SK-N-SH treated with all-trans-retinoic acid at 6 μM for 48 hours (cell line): ENCODE results near the gene PLA2G6.

Experiments
- ATAC-seq: fragments of 200-7000 bp; cut with Tn5 transposase; 3 replicates; pipeline ENCODE4 v1.9.1; 2020; ENCODE audit warnings: mild to moderate bottlenecking, moderate library complexity
- ARNTL ChIP-seq: fragments of 450-650 bp; formaldehyde crosslinking; IDR thresholded peaks from 2 replicates; pipeline ENCODE4 v1.5.0; 2020; ENCODE audit warnings: low read depth, mild to moderate bottlenecking, moderate library complexity, borderline replicate concordance
- BACH2 ChIP-seq: fragments of 250-450 bp; sonication (Bioruptor Pico); IDR thresholded peaks from 2 replicates; pipeline ENCODE4 v1.9.0; 2021; ENCODE audit warnings: mild to moderate bottlenecking, borderline replicate concordance
- CSDC2 ChIP-seq: fragments of 250-450 bp; sonication (Bioruptor Pico); IDR thresholded peaks from 2 replicates; pipeline ENCODE4 v1.5.0; 2020; ENCODE audit warnings: mild to moderate bottlenecking, moderate library complexity
- ESRRG ChIP-seq: fragments of 250-450 bp; sonication (Bioruptor Pico); IDR thresholded peaks from 2 replicates; pipeline ENCODE4 v1.6.1; 2021; ENCODE audit warnings: mild to moderate bottlenecking
- GLIS3 ChIP-seq: fragments of 250-450 bp; sonication (Bioruptor Pico); IDR thresholded peaks from 2 replicates; pipeline ENCODE4 v1.5.0; 2020; ENCODE audit warnings: mild to moderate bottlenecking, moderate library complexity
- ISL1 ChIP-seq: fragments of 250-450 bp; sonication (Bioruptor Pico); IDR thresholded peaks from 2 replicates; pipeline ENCODE4 v2.1.2; 2022; ENCODE audit warnings: mild to moderate bottlenecking, moderate library complexity
- OSR1 ChIP-seq: fragments of 250-450 bp; sonication (Bioruptor Pico); IDR thresholded peaks from 2 replicates; pipeline ENCODE4 v1.8.0; 2022; ENCODE audit warnings: moderate library complexity, mild to moderate bottlenecking, inconsistent platforms
- PATZ1 ChIP-seq: fragments of 250-450 bp; sonication (Bioruptor Pico); IDR thresholded peaks from 2 replicates; pipeline ENCODE4 v1.8.0; 2020; ENCODE audit warnings: mild to moderate bottlenecking, moderate library complexity, borderline replicate concordance
- PPARA ChIP-seq: fragments of 250-450 bp; sonication (Bioruptor Pico); IDR thresholded peaks from 2 replicates; pipeline ENCODE4 v1.5.0; 2020; ENCODE audit warnings: mild to moderate bottlenecking, borderline replicate concordance
- RARB ChIP-seq: fragments of 250-450 bp; sonication (Bioruptor Pico); IDR thresholded peaks from 2 replicates; pipeline ENCODE4 v1.8.0; 2021; ENCODE audit warnings: mild to moderate bottlenecking, moderate library complexity
- SNAI2 ChIP-seq: fragments of 250-450 bp; sonication (Bioruptor Pico); IDR thresholded peaks from 2 replicates; pipeline ENCODE4 v1.5.0; 2020; ENCODE audit warnings: mild to moderate bottlenecking, moderate library complexity
- TOX ChIP-seq: fragments of 250-450 bp; sonication (Bioruptor Pico); IDR thresholded peaks from 2 replicates; pipeline ENCODE4 v1.8.0; 2021; ENCODE audit warnings: mild to moderate bottlenecking, moderate library complexity, borderline replicate concordance
- ZC3H10 ChIP-seq: fragments of 250-450 bp; sonication (Bioruptor Pico); IDR thresholded peaks from 2 replicates; pipeline ENCODE4 v1.5.1; 2021; ENCODE audit warnings: mild to moderate bottlenecking, moderate library complexity
- ZFP3 ChIP-seq: fragments of 250-450 bp; sonication (Bioruptor Pico); IDR thresholded peaks from 2 replicates; pipeline ENCODE4 v1.5.0; 2020; ENCODE audit warnings: mild to moderate bottlenecking, moderate library complexity
- ZFP30 ChIP-seq: fragments of 450-650 bp; formaldehyde crosslinking; IDR thresholded peaks from 2 replicates; pipeline ENCODE4 v1.5.0; 2022; ENCODE audit warnings: mild to moderate bottlenecking, moderate library complexity
- ZNF565 ChIP-seq: fragments of 450-650 bp; formaldehyde crosslinking; conservative IDR thresholded peaks from 2 replicates; pipeline ENCODE4 v1.5.0; 2020; ENCODE audit warnings: low read depth, mild to moderate bottlenecking, moderate library complexity
- ZNF70 ChIP-seq: fragments of 450-650 bp; formaldehyde crosslinking; IDR thresholded peaks from 2 replicates; pipeline ENCODE4 v1.5.0; 2020; ENCODE audit warnings: mild to moderate bottlenecking, moderate library complexity
- ZNF8 ChIP-seq: fragments of 450-650 bp; formaldehyde crosslinking; IDR thresholded peaks from 2 replicates; pipeline ENCODE4 v1.5.0; 2020; ENCODE audit warnings: mild to moderate bottlenecking, moderate library complexity
- TF ChIP-seq, protein P1 (sequence below): fragments of 250-450 bp; sonication (Bioruptor Pico); IDR thresholded peaks from 2 replicates; pipeline ENCODE4 v1.5.0; 2020; ENCODE audit warnings: mild to moderate bottlenecking, moderate library complexity
- TF ChIP-seq, protein P2 (sequence below): fragments of 250-450 bp; sonication (Bioruptor Pico); IDR thresholded peaks from 2 replicates; pipeline ENCODE4 v1.5.1; 2020; ENCODE audit warnings: low read depth, mild to moderate bottlenecking, moderate library complexity
- TF ChIP-seq, protein P3 (sequence below): fragments of 250-450 bp; sonication (Bioruptor Pico); IDR thresholded peaks from 2 replicates; pipeline ENCODE4 v1.8.0; 2021; ENCODE audit warnings: low read depth, mild to moderate bottlenecking, moderate library complexity, borderline replicate concordance
- TF ChIP-seq, protein P4 (sequence below): fragments of 250-450 bp; sonication (Bioruptor Pico); IDR thresholded peaks from 2 replicates; pipeline ENCODE4 v1.5.1; 2021; ENCODE audit warnings: mild to moderate bottlenecking, moderate library complexity

Gene PLA2G6

DNA sequence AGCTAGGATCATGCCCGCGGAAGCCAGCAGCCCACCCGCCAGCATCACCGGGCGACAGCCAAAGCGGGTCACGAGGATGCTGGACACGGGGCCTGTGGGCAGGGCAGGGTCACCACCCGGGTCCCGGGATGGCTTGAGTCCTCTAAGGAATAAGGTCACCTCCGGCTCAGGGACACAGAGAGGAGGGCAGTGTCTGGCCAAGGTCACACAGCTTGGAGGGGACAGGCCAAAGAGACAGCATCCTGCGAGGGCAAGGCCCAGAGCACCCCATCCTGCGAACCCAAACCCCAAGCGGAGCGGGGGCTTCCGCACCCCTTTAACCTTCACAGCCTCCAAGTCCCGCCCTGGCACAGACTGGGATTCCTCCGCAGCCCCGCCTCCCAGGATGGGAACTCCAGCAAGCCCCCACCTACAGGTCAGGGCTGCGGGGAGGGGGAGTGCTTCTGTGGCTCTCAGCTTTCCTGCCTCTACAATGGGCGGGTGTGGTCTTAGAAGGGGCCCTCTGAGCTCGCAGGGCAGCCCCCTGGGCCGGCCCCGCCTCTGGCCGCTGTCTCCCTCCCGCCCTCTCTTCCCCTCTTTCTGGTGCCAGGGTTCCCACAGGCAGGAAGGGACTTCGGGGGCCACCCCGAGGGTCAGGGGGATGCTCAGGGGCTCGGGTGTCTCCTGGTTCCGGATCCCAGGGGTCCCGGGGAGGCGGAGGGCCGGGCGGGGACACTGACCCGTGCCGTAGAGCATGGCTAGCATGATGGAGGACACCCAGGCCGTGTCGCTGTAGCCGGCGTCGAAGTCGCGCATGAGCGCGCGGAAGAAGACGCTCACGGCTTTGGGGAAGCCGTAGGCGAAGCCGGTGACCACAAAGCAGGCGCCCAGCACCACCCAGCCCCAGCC is 99.4 kb downstream of the PLA2G6 start:
- no peak for ATAC-seq
- TF ChIP-seq PPARA (CRISPR knock-in tag) (no peak), PATZ1 (CRISPR knock-in tag) (no peak), ISL1 (CRISPR knock-in tag) (no peak), ARNTL (CRISPR knock-in tag) (no peak), ZFP3 (no peak), ZNF70 (CRISPR knock-in tag) (no peak), GLIS3 (CRISPR knock-in tag) (no peak), ZNF8 (CRISPR knock-in tag) (no peak), TOX (CRISPR knock-in tag) (no peak), CSDC2 (CRISPR knock-in tag) (no peak), ZFP30 (CRISPR knock-in tag) (no peak), SNAI2 (no peak), RARB (CRISPR knock-in tag) (no peak), ZNF565 (CRISPR knock-in tag) (no peak), OSR1 (no peak), ESRRG (CRISPR knock-in tag) (no peak), ZC3H10 (CRISPR knock-in tag) (no peak)
- TF ChIP-seq, protein P1, sequence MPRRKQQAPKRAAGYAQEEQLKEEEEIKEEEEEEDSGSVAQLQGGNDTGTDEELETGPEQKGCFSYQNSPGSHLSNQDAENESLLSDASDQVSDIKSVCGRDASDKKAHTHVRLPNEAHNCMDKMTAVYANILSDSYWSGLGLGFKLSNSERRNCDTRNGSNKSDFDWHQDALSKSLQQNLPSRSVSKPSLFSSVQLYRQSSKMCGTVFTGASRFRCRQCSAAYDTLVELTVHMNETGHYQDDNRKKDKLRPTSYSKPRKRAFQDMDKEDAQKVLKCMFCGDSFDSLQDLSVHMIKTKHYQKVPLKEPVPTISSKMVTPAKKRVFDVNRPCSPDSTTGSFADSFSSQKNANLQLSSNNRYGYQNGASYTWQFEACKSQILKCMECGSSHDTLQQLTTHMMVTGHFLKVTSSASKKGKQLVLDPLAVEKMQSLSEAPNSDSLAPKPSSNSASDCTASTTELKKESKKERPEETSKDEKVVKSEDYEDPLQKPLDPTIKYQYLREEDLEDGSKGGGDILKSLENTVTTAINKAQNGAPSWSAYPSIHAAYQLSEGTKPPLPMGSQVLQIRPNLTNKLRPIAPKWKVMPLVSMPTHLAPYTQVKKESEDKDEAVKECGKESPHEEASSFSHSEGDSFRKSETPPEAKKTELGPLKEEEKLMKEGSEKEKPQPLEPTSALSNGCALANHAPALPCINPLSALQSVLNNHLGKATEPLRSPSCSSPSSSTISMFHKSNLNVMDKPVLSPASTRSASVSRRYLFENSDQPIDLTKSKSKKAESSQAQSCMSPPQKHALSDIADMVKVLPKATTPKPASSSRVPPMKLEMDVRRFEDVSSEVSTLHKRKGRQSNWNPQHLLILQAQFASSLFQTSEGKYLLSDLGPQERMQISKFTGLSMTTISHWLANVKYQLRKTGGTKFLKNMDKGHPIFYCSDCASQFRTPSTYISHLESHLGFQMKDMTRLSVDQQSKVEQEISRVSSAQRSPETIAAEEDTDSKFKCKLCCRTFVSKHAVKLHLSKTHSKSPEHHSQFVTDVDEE (CRISPR knock-in tag), result no peak
- TF ChIP-seq, protein P2, sequence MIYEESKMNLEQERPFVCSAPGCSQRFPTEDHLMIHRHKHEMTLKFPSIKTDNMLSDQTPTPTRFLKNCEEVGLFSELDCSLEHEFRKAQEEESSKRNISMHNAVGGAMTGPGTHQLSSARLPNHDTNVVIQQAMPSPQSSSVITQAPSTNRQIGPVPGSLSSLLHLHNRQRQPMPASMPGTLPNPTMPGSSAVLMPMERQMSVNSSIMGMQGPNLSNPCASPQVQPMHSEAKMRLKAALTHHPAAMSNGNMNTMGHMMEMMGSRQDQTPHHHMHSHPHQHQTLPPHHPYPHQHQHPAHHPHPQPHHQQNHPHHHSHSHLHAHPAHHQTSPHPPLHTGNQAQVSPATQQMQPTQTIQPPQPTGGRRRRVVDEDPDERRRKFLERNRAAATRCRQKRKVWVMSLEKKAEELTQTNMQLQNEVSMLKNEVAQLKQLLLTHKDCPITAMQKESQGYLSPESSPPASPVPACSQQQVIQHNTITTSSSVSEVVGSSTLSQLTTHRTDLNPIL (CRISPR knock-in tag), result no peak
- TF ChIP-seq, protein P3, sequence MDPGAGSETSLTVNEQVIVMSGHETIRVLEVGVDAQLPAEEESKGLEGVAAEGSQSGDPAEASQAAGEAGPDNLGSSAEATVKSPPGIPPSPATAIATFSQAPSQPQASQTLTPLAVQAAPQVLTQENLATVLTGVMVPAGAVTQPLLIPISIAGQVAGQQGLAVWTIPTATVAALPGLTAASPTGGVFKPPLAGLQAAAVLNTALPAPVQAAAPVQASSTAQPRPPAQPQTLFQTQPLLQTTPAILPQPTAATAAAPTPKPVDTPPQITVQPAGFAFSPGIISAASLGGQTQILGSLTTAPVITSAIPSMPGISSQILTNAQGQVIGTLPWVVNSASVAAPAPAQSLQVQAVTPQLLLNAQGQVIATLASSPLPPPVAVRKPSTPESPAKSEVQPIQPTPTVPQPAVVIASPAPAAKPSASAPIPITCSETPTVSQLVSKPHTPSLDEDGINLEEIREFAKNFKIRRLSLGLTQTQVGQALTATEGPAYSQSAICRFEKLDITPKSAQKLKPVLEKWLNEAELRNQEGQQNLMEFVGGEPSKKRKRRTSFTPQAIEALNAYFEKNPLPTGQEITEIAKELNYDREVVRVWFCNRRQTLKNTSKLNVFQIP, result no peak
- TF ChIP-seq, all 23 proteins: peak for 0

DNA sequence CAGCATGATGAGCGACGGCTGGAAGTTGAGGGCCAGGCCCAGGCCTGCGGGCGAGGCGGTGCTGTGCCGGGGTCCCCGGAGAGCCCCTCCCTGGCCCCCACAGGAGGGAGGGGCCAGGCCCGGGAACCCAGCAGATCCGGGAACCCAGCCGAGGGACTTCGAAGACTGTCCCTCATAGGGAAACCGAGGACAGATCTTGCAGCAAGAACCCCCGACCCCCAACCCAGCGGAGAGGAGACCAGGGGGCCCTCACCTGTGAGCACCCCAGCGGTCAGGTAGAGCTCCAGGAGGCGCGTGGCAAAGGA is 100.0 kb downstream of the PLA2G6 start:
- TF ChIP-seq, protein P3, result no peak
- TF ChIP-seq ISL1 (CRISPR knock-in tag) (no peak), OSR1 (no peak), PPARA (CRISPR knock-in tag) (no peak), BACH2 (CRISPR knock-in tag) (no peak), ZNF8 (CRISPR knock-in tag) (no peak)
- TF ChIP-seq, protein P4, sequence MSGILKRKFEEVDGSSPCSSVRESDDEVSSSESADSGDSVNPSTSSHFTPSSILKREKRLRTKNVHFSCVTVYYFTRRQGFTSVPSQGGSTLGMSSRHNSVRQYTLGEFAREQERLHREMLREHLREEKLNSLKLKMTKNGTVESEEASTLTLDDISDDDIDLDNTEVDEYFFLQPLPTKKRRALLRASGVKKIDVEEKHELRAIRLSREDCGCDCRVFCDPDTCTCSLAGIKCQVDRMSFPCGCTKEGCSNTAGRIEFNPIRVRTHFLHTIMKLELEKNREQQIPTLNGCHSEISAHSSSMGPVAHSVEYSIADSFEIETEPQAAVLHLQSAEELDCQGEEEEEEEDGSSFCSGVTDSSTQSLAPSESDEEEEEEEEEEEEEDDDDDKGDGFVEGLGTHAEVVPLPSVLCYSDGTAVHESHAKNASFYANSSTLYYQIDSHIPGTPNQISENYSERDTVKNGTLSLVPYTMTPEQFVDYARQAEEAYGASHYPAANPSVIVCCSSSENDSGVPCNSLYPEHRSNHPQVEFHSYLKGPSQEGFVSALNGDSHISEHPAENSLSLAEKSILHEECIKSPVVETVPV (CRISPR knock-in tag), result no peak
- ATAC-seq, result no peak; the same call in 2 of the 3 replicates
